ENCODE measurements around the gene CDK16.

- TF ChIP-seq CTCF (IDR thresholded peaks at IDR 0.05; ENCODE audit: insufficient read depth, low read length): no peak
- TF ChIP-seq POLR2AphosphoS5 (IDR thresholded peaks at IDR 0.05; ENCODE audit: low read depth): no peak
Observed at GRCh38 chrX:47245156-47245555, 26.7 kb downstream of the CDK16 start.
